Hepatocyte (in vitro differentiated cells): Measurements from ENCODE around the gene AGO3. TPM values are rescaled to one million over a fixed set of nuclear protein-coding genes. Genes with fewer than 3 reads are reported as not detected.

Experiments used
- DNase-seq: peaks from one replicate; pipeline ENCODE4 v3.0.0-alpha.2; 2016; ENCODE audit warnings: low spot score
- H2AFZ ChIP-seq: fragments of 200-600 bp; sonication (generic); 2 replicates; pipeline ENCODE4 v1.6.0; 2016; ENCODE audit warnings: antibody characterized with exemption, mild to moderate bottlenecking
- H3K27ac ChIP-seq: fragments of 200-600 bp; sonication (generic); 2 replicates; pipeline ENCODE4 v1.5.1; 2016; ENCODE audit warnings: mild to moderate bottlenecking
- H3K27me3 ChIP-seq: fragments of 200-600 bp; sonication (generic); 2 replicates; pipeline ENCODE4 v1.6.1; 2016
- H3K36me3 ChIP-seq: fragments of 200-600 bp; sonication (generic); replicated peaks from 2 replicates; pipeline ENCODE4 v1.5.1; 2016; ENCODE audit warnings: low read depth; ENCODE audit not compliant: insufficient read depth
- H3K4me1 ChIP-seq: fragments of 200-600 bp; sonication (generic); 2 replicates; pipeline ENCODE4 v1.5.1; 2016; ENCODE audit warnings: mild to moderate bottlenecking, moderate library complexity; ENCODE audit not compliant: insufficient read depth
- H3K4me2 ChIP-seq: fragments of 200-600 bp; sonication (generic); 2 replicates; pipeline ENCODE4 v1.6.0; 2016
- H3K4me3 ChIP-seq: fragments of 200-600 bp; sonication (generic); 2 replicates; pipeline ENCODE4 v1.5.1; 2016; ENCODE audit warnings: mild to moderate bottlenecking
- H3K79me2 ChIP-seq: fragments of 200-600 bp; sonication (generic); 2 replicates; pipeline ENCODE4 v1.6.0; 2017; ENCODE audit warnings: mild to moderate bottlenecking
- H3K9me2 ChIP-seq: fragments of 200-600 bp; sonication (generic); replicated peaks from 2 replicates; pipeline ENCODE4 v1.6.0; 2017; ENCODE audit warnings: mild to moderate bottlenecking; ENCODE audit not compliant: insufficient read depth
- H3K9me3 ChIP-seq: fragments of 200-600 bp; sonication (generic); 2 replicates; pipeline ENCODE4 v1.5.1; 2016; ENCODE audit warnings: low read depth, mild to moderate bottlenecking
- H4K20me1 ChIP-seq: fragments of 200-600 bp; sonication (generic); 2 replicates; pipeline ENCODE4 v1.6.0; 2016; ENCODE audit warnings: mild to moderate bottlenecking; ENCODE audit not compliant: insufficient read depth, poor library complexity, severe bottlenecking
- CTCF ChIP-seq: fragments of 200-600 bp; sonication (generic); IDR thresholded peaks from 2 replicates; pipeline ENCODE4 v1.5.1; 2016; ENCODE audit warnings: antibody characterized with exemption, mild to moderate bottlenecking; ENCODE audit not compliant: poor library complexity
- EZH2 ChIP-seq: fragments of 200-600 bp; sonication (generic); IDR thresholded peaks from 2 replicates; pipeline ENCODE4 v1.6.1; 2016; ENCODE audit warnings: antibody characterized with exemption, mild to moderate bottlenecking, borderline replicate concordance
- EZH2phosphoT487 ChIP-seq: fragments of 200-600 bp; sonication (generic); IDR thresholded peaks from one replicate; pipeline ENCODE4 v1.6.1; 2018; ENCODE audit warnings: antibody characterized with exemption, mild to moderate bottlenecking, low read depth, moderate library complexity; ENCODE audit not compliant: unreplicated experiment, severe bottlenecking
- WGBS: methylation state at CpG from one replicate; pipeline ENCODE4 v1.1.6; 2016; ENCODE audit warnings: low lambda C conversion rate; ENCODE audit errors: missing lambda C conversion rate; 5-methylcytosine and 5-hydroxymethylcytosine counted together
- polyA plus RNA-seq: library from polyadenylated mRNA; unstranded; fragments of >200 nt; fragmentation: Nextera tagmentation; extraction: Ambion mirVana; gene quantifications from 2 replicates; pipeline ENCODE4 v1.2.1, GENCODE V29; 2016
- total RNA-seq: library from RNA; depleted of rRNA; stranded (reverse); fragments of >200 nt; gene quantifications from 2 replicates; pipeline ENCODE4 v1.2.3, GENCODE V29; 2014

The AGO3 gene
- total and polyA plus RNA-seq, 2 experiments from 2014 or later, result 16.9 to 24.4 TPM

GRCh38 chr1:35932941-35933340 lies 2.0 kb downstream of the AGO3 start:
- Histone ChIP-seq H4K20me1 (peaks cover 11% of the 10 kb centered on the region), H3K36me3 (no peaks in the 10 kb centered on the region), H3K9me2 (no peaks in the 10 kb centered on the region), H3K79me2 (peaks cover 66% of the 10 kb centered on the region), H3K27ac (no peak overlapping the region), H3K4me2 (peak overlapping the region; percentile 90), H2AFZ (no peak overlapping the region), H3K4me1 (peaks cover 32% of the 10 kb centered on the region), H3K4me3 (no peak overlapping the region), H3K27me3 (no peaks in the 10 kb centered on the region), H3K9me3 (no peaks in the 10 kb centered on the region)
- no peak for DNase-seq
- TF ChIP-seq EZH2phosphoT487 (no peak), EZH2 (no peak), CTCF (no peak)

- H3K79me2 ChIP-seq, result peaks cover 94% of the 10 kb centered on the region
- 61% methylated on average over 2 of the region's 2 CpGs for WGBS
- H3K27ac ChIP-seq, result peak overlapping the region; percentile 78
- H3K9me3 ChIP-seq, result no peaks in the 10 kb centered on the region
- no peaks in the 10 kb centered on the region for H3K27me3 ChIP-seq
- peaks cover 28% of the 10 kb centered on the region for H3K4me1 ChIP-seq
- H2AFZ ChIP-seq, result no peak overlapping the region
- H4K20me1 ChIP-seq, result peaks cover 25% of the 10 kb centered on the region
- TF ChIP-seq EZH2phosphoT487 (no peak), CTCF (no peak), EZH2 (no peak)
- no peak overlapping the region for H3K4me3 ChIP-seq
- peak overlapping the region; percentile 90 for H3K4me2 ChIP-seq
- no peaks in the 10 kb centered on the region for H3K9me2 ChIP-seq
- DNase-seq, result peak; percentile 73
- H3K36me3 ChIP-seq, result no peaks in the 10 kb centered on the region
Observed at GRCh38 chr1:35935442-35936388, 4.8 kb downstream of the AGO3 start.

- H3K9me3 ChIP-seq, result no peaks in the 10 kb centered on the region
- no peaks in the 10 kb centered on the region for H3K27me3 ChIP-seq
- no peak for TF ChIP-seq CTCF
- TF ChIP-seq EZH2, result no peak
- no peak for TF ChIP-seq EZH2phosphoT487
- peaks cover 99% of the 10 kb centered on the region for H3K79me2 ChIP-seq
- DNase-seq, result no peak
- H3K27ac ChIP-seq, result peak overlapping the region; percentile 78
- H3K4me3 ChIP-seq, result no peak overlapping the region
- H3K4me2 ChIP-seq, result no peak overlapping the region
- H3K4me1 ChIP-seq, result peaks cover 28% of the 10 kb centered on the region
- H3K9me2 ChIP-seq, result no peaks in the 10 kb centered on the region
- peaks cover 29% of the 10 kb centered on the region for H4K20me1 ChIP-seq
- no peaks in the 10 kb centered on the region for H3K36me3 ChIP-seq
- WGBS, result 96% methylated on average over 3 of the region's 3 CpGs
- no peak overlapping the region for H2AFZ ChIP-seq
Observed at GRCh38 chr1:35936838-35937237, 5.9 kb downstream of the AGO3 start.
